Neural cell (in vitro differentiated cells): Measurements from ENCODE around the gene MUS81. TPM values are rescaled to one million over a fixed set of nuclear protein-coding genes. Genes with fewer than 3 reads are reported as not detected.

Experiments used
- H2AFZ ChIP-seq: fragments of 200-600, 300-800 bp; sonication (generic), shearing (Covaris generic); 2 replicates; pipeline ENCODE4 v1.6.0; 2014; ENCODE audit warnings: low read depth, mild to moderate bottlenecking, antibody characterized with exemption, low read length, moderate library complexity
- H3F3A ChIP-seq: fragments of 200-600 bp; shearing (Covaris generic); 2 replicates; pipeline ENCODE4 v1.6.1; 2016; ENCODE audit warnings: mild to moderate bottlenecking, moderate library complexity, mixed read lengths, antibody characterized with exemption, low read length; ENCODE audit not compliant: insufficient read depth, poor library complexity, severe bottlenecking
- H3K27ac ChIP-seq: fragments of 200-600, 300-800 bp; sonication (generic), shearing (Covaris generic); 2 replicates; pipeline ENCODE4 v1.5.1; 2014; ENCODE audit warnings: mild to moderate bottlenecking, low read length, moderate library complexity
- H3K27me3 ChIP-seq: fragments of 300-800, 200-600 bp; sonication (generic), shearing (Covaris generic); 2 replicates; pipeline ENCODE4 v1.6.0; 2014; ENCODE audit warnings: mild to moderate bottlenecking, low read depth, low read length, moderate library complexity; ENCODE audit not compliant: insufficient read depth
- H3K36me3 ChIP-seq: fragments of 300-800, 200-600 bp; sonication (generic), shearing (Covaris generic); 2 replicates; pipeline ENCODE4 v1.5.1; 2014; ENCODE audit warnings: mild to moderate bottlenecking, antibody characterized with exemption, low read length, moderate library complexity; ENCODE audit not compliant: insufficient read depth
- H3K4me2 ChIP-seq: fragments of 300-800, 200-600 bp; sonication (generic), shearing (Covaris generic); 2 replicates; pipeline ENCODE4 v1.6.0; 2014; ENCODE audit warnings: mild to moderate bottlenecking, low read length
- H3K4me3 ChIP-seq: fragments of 300-800, 200-600 bp; sonication (generic), shearing (Covaris generic); 2 replicates; pipeline ENCODE4 v1.5.1; 2014; ENCODE audit warnings: mild to moderate bottlenecking, low read length, moderate library complexity
- H3K79me2 ChIP-seq: fragments of 200-600 bp; shearing (Covaris generic); replicated peaks from 2 replicates; pipeline ENCODE4 v1.6.0; 2014; ENCODE audit warnings: mild to moderate bottlenecking, low read length, moderate library complexity; ENCODE audit not compliant: insufficient read depth
- H3K9ac ChIP-seq: fragments of 300-800, 200-600 bp; sonication (generic), shearing (Covaris generic); 2 replicates; pipeline ENCODE4 v1.6.1; 2016; ENCODE audit warnings: mild to moderate bottlenecking, low read length, mixed read lengths
- H3K9me2 ChIP-seq: fragments of 200-600 bp; shearing (Covaris generic); 2 replicates; pipeline ENCODE4 v1.6.1; 2016; ENCODE audit warnings: mild to moderate bottlenecking, low read length, mixed read lengths; ENCODE audit not compliant: insufficient read depth
- H3K9me3 ChIP-seq: fragments of 200-600, 300-800 bp; sonication (generic), shearing (Covaris generic); 2 replicates; pipeline ENCODE4 v1.6.1; 2016; ENCODE audit warnings: mild to moderate bottlenecking, mixed run types, low read length, moderate library complexity, mixed read lengths
- H4K20me1 ChIP-seq: fragments of 200-600 bp; shearing (Covaris generic); 2 replicates; pipeline ENCODE4 v1.6.1; 2016; ENCODE audit warnings: mild to moderate bottlenecking, mixed run types; ENCODE audit not compliant: insufficient read depth
- EP300 ChIP-seq: fragments of 450-650 bp; conservative IDR thresholded peaks from 2 replicates; pipeline ENCODE4 v1.6.1; 2014; ENCODE audit warnings: antibody characterized with exemption, mild to moderate bottlenecking, moderate library complexity; ENCODE audit not compliant: poor library complexity, severe bottlenecking
- EZH2 ChIP-seq: fragments of 200-600, 300-800 bp; shearing (Covaris generic), sonication (generic); IDR thresholded peaks from 2 replicates; pipeline ENCODE4 v1.6.1; 2014; ENCODE audit warnings: antibody characterized with exemption, low read length, borderline replicate concordance, mild to moderate bottlenecking; ENCODE audit not compliant: insufficient read depth, poor library complexity, severe bottlenecking
- MXI1 ChIP-seq: fragments of 450-650 bp; conservative IDR thresholded peaks from 2 replicates; pipeline ENCODE4 v1.6.1; 2014; ENCODE audit warnings: antibody characterized with exemption, mild to moderate bottlenecking; ENCODE audit not compliant: poor library complexity, severe bottlenecking
- POLR2AphosphoS5 ChIP-seq: IDR thresholded peaks from 2 replicates; pipeline ENCODE4 v1.6.1; 2012
- RAD21 ChIP-seq: fragments of 450-650 bp; conservative IDR thresholded peaks from 2 replicates; pipeline ENCODE4 v1.6.1; 2014; ENCODE audit warnings: antibody characterized with exemption, mild to moderate bottlenecking, moderate library complexity
- SMC3 ChIP-seq: fragments of 450-650 bp; conservative IDR thresholded peaks from 2 replicates; pipeline ENCODE4 v1.6.1; 2014; ENCODE audit warnings: antibody characterized with exemption, mild to moderate bottlenecking, moderate library complexity; ENCODE audit not compliant: poor library complexity
- TAF1 ChIP-seq: IDR thresholded peaks from 2 replicates; pipeline ENCODE4 v1.6.1; 2012; ENCODE audit warnings: low read depth
- polyA plus RNA-seq: library from polyadenylated mRNA; depleted of rRNA; stranded (reverse); fragments of >200 nt; gene quantifications from 2 replicates; pipeline ENCODE4 v1.2.3, GENCODE V29; 2014
- TF ChIP-seq, protein P1 (sequence below): IDR thresholded peaks from 2 replicates; pipeline ENCODE4 v1.6.1; 2012; ENCODE audit warnings: borderline replicate concordance
- TF ChIP-seq, protein P2 (sequence below): fragments of 450-650 bp; IDR thresholded peaks from 2 replicates; pipeline ENCODE4 v1.5.1; 2014; ENCODE audit warnings: antibody characterized with exemption, mild to moderate bottlenecking, moderate library complexity; ENCODE audit not compliant: poor library complexity, severe bottlenecking

Gene MUS81
- polyA plus RNA-seq, 1 donor from 2014 or later = 183 TPM

DNA sequence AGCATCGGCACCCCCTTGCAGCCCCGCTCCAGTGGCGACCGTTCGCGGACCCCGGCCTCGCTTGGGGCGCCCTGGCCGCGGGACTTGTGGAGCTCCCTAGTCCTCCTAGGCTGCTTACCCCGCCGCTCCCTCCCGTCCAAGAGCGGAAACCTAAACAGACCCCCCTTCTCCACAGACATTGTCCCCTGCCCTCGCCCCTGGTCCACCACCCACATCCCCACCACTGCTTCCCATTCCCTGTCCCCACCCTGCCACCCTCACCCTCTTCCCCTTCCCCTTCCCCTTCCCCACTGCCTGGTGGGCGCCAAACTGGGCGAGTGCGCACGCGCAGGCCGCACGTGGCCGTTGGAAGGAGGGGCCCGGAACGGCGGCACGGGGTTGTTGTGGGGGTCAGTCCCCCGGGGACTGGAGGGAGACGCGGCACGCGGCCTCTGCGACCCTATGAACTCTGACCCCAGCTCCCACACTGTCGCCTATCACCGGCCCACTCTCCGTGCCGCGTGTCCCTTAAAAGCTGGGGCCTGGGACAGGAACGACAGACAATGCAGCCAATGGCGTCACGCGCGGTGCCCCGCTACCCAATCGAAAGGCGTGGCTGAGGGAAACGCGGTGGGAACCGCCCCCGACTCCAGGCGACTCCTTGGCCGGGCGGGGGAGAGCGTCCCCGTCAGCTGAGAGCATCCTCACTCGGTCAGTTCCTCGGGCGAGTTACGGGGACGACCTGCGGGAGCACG lies 26.8 kb upstream of the MUS81 start, which contains the start of gene SNX32:
SNX32 (plus strand) TSS at position 667 of the 734 bp plus-strand sequence. CDS start 103 bp downstream, outside the sequence.
- no peak for TF ChIP-seq SMC3
- TF ChIP-seq MXI1 = peak; percentile 96
- TF ChIP-seq RAD21 = no peak
- TF ChIP-seq EP300 = peak; percentile 21
- TF ChIP-seq EZH2 = no peak
- no peak for TF ChIP-seq TAF1
- TF ChIP-seq, protein P1, sequence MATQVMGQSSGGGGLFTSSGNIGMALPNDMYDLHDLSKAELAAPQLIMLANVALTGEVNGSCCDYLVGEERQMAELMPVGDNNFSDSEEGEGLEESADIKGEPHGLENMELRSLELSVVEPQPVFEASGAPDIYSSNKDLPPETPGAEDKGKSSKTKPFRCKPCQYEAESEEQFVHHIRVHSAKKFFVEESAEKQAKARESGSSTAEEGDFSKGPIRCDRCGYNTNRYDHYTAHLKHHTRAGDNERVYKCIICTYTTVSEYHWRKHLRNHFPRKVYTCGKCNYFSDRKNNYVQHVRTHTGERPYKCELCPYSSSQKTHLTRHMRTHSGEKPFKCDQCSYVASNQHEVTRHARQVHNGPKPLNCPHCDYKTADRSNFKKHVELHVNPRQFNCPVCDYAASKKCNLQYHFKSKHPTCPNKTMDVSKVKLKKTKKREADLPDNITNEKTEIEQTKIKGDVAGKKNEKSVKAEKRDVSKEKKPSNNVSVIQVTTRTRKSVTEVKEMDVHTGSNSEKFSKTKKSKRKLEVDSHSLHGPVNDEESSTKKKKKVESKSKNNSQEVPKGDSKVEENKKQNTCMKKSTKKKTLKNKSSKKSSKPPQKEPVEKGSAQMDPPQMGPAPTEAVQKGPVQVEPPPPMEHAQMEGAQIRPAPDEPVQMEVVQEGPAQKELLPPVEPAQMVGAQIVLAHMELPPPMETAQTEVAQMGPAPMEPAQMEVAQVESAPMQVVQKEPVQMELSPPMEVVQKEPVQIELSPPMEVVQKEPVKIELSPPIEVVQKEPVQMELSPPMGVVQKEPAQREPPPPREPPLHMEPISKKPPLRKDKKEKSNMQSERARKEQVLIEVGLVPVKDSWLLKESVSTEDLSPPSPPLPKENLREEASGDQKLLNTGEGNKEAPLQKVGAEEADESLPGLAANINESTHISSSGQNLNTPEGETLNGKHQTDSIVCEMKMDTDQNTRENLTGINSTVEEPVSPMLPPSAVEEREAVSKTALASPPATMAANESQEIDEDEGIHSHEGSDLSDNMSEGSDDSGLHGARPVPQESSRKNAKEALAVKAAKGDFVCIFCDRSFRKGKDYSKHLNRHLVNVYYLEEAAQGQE = peak; percentile 20
- no peak for TF ChIP-seq POLR2AphosphoS5
- TF ChIP-seq, protein P2, sequence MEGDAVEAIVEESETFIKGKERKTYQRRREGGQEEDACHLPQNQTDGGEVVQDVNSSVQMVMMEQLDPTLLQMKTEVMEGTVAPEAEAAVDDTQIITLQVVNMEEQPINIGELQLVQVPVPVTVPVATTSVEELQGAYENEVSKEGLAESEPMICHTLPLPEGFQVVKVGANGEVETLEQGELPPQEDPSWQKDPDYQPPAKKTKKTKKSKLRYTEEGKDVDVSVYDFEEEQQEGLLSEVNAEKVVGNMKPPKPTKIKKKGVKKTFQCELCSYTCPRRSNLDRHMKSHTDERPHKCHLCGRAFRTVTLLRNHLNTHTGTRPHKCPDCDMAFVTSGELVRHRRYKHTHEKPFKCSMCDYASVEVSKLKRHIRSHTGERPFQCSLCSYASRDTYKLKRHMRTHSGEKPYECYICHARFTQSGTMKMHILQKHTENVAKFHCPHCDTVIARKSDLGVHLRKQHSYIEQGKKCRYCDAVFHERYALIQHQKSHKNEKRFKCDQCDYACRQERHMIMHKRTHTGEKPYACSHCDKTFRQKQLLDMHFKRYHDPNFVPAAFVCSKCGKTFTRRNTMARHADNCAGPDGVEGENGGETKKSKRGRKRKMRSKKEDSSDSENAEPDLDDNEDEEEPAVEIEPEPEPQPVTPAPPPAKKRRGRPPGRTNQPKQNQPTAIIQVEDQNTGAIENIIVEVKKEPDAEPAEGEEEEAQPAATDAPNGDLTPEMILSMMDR = peak; percentile 44
- Histone ChIP-seq H3K79me2 (peaks cover 4% of the 10 kb centered on the region), H3K4me2 (peak within 1 kb of the TSS; percentile 71), H3K9me3 (no peaks in the 10 kb centered on the region), H3F3A (no peaks in the 10 kb centered on the region), H2AFZ (peak within 1 kb of the TSS; percentile 71), H3K9ac (peak within 1 kb of the TSS; percentile 79), H3K27me3 (no peaks in the 10 kb centered on the region), H3K27ac (peak within 1 kb of the TSS; percentile 25), H4K20me1 (no peaks in the 10 kb centered on the region), H3K4me3 (peak within 1 kb of the TSS; percentile 74), H3K36me3 (no peaks in the 10 kb centered on the region), H3K9me2 (no peaks in the 10 kb centered on the region)

DNA sequence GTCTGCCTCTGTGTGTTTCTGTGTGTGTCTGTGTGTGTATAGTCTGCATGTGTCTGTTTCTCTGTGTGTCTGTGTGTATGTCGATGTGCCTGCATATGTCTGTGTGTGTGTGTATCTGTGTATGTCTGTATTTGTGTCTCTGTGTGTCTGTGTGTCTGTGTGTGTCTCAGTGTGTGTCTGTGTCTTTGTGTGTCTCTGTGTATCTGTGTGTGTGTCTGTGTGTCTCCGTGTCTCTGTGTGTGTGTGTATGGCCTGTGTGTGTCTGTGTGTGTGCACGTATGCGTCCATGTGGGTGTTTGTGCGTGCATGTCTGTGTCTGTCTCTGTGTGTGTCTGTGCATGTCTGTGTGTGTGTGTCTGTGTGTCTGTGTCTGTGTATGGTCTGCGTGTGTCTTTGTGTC lies 26.0 kb upstream of the MUS81 start:
- Histone ChIP-seq H3K4me3 (peak overlapping the region; percentile 74), H3K36me3 (no peaks in the 10 kb centered on the region), H3K9me3 (no peaks in the 10 kb centered on the region), H3K79me2 (peaks cover 4% of the 10 kb centered on the region), H3K9ac (peak overlapping the region; percentile 79), H3K27me3 (no peaks in the 10 kb centered on the region), H4K20me1 (no peaks in the 10 kb centered on the region), H3K4me2 (peak overlapping the region; percentile 71), H3K9me2 (no peaks in the 10 kb centered on the region), H3K27ac (peak overlapping the region; percentile 25), H2AFZ (peak overlapping the region; percentile 71), H3F3A (no peaks in the 10 kb centered on the region)
- TF ChIP-seq MXI1 (no peak), RAD21 (no peak)
